GM19452 (cell line): Measurements from ENCODE around the gene SEPTIN12.

Experiments used
- ATAC-seq: cut with Tn5 transposase; IDR thresholded peaks from one replicate; pipeline ENCODE4 v1.9.1; 2021; ENCODE audit not compliant: unreplicated experiment

The SEPTIN12 gene, protein sequence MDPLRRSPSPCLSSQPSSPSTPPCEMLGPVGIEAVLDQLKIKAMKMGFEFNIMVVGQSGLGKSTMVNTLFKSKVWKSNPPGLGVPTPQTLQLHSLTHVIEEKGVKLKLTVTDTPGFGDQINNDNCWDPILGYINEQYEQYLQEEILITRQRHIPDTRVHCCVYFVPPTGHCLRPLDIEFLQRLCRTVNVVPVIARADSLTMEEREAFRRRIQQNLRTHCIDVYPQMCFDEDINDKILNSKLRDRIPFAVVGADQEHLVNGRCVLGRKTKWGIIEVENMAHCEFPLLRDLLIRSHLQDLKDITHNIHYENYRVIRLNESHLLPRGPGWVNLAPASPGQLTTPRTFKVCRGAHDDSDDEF

DNA sequence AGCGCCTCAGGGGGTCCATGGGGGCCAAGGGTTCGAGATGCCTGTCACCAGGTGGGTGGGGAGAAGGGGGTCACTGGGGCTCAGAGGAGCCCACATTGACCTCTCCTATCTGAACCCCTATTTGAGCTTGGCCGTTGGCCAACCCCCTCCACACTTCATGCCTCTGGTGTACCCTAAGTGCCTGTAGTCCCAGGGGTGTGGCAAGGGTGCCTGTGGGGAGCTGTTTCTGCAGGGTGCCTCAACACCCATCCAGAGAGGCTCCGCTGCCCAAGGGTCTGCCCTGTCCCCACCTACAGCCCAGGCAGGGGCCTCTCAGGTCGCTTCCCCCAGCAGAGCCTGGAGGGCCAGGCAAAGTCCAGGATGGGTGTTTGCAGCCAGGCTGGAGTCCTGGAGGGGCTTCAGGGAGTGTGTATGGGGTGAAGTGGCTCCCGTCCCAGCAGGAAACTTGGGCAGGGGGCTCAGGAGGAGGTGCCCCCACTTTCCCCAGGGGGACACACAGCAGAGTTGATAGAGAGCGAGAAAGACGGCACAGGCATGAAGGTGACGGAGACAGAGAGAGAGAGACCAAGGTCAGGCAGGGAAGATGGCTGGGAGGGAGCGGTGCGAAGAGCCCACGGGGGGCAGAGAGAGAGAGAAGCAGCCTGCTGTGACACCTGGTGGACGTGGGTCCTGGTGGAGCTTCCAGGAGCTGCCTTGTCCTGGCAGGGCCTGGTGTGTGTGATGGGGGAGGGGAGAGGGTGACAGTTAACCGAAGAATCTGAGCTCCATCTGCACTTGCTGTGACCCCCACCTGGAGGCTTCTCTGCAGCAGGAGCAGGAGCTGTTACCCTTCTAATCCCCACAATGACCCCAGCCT lies at the start of gene SEPTIN12:
Gene SEPTIN12 (minus strand): TSS at position 719 of the 856 bp plus-strand sequence. CDS start 700 bp downstream, at position 19.
- no peak for ATAC-seq

DNA sequence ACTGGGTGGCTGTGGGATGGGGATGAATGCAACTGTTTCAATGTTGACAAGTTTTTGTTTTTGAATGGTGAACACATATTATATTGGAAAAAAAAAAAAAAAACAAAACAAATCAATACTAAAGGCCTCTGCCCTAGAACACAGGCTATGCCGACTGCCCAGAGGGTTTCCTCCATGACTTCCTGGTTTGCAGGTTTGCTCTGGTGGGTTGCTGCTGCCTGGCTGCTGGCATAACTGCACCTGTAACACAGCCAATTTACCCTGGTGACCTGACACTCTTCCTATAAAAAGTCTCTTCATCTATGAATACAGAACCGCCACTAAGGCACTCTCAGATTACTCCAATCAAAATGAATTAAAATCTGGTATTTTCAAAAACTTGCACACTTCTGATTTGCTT lies 48.6 kb upstream of the SEPTIN12 start:
- no peak for ATAC-seq

DNA sequence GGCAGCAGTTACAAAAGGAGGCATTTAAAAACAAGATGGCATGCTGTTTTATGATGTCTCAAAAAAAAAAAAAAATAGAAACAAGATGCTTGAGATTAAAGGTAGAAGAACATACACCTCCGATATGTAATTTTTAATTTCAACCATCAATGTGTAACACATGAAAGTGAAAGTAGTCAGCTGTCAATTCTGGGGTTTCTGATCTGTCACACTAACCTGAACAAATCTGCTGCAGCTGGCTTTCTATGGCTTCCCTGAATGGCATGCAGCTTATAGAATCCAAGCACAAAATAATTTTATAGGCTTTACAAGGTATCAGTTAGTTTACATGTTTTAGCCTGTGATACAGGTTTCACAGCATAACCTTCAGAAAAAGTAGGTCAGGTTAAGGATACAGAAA lies 45.4 kb upstream of the SEPTIN12 start:
- no peak for ATAC-seq

DNA sequence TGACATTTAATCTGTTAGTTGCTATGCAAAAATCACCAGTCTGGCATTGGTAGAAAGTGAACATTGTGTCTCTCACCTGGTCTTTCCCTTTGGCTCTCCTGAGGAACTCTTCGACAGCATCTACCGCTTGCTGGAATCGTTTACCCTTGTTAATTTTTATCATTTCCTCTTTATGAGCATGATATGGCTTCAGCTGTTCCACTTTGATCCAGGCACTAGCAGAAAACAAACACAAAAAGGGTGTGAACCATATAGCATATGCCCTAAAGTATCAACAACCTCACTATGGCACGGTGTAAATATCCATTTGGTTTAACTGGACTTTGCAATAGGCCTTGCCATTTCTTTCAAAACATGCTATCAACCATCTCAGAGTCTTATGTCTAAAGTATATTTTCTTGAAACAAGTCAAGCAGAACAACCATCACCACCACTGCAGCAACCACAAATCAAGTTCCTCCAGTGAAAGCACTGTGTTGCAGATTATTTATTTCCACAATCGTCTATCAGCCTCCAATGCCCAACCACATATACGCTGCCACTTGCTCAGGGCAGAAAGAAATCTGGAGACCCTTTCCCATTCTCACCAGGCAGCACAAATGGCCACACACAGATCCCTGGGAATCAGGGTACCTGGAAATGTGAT lies 44.7 kb upstream of the SEPTIN12 start:
- no peak for ATAC-seq

DNA sequence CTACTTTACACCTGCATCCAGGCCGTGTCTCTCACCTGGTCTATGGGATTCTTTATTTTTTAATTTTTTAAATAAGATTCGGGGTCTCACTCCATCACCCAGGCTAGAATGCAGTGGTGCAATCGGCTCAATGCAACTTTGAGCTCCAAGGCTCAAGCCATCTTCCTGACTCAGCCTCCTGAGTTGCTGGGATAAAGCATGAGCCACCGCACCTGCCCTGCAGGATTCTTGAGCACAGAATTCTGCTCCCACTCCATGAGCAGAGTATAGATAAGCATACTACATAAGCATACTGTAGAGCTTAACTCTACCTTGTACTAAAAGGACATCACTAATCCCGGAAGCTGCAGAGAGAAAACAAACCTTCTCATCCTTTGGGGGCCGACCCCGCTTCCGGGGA lies 43.5 kb upstream of the SEPTIN12 start:
- no peak for ATAC-seq

DNA sequence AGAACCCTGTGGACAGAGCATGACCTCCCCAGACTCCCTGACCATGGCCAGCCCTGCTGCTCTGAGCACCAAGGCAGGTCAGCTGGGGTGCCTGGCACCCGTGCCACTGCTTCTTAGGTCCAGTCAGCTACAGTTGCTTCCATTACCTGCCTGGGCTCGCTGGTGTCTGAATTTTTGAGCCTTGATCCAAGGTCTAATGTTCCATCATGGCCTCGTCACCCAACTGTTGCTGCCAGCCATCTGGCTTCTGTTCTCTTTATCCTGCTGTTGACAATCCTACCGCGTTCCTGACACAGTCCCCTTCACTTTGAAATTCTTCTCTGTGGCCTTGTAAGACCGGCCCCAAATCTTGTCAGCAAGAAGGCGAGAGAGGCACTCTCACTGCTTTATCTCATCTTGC lies 42.3 kb upstream of the SEPTIN12 start:
- no peak for ATAC-seq

DNA sequence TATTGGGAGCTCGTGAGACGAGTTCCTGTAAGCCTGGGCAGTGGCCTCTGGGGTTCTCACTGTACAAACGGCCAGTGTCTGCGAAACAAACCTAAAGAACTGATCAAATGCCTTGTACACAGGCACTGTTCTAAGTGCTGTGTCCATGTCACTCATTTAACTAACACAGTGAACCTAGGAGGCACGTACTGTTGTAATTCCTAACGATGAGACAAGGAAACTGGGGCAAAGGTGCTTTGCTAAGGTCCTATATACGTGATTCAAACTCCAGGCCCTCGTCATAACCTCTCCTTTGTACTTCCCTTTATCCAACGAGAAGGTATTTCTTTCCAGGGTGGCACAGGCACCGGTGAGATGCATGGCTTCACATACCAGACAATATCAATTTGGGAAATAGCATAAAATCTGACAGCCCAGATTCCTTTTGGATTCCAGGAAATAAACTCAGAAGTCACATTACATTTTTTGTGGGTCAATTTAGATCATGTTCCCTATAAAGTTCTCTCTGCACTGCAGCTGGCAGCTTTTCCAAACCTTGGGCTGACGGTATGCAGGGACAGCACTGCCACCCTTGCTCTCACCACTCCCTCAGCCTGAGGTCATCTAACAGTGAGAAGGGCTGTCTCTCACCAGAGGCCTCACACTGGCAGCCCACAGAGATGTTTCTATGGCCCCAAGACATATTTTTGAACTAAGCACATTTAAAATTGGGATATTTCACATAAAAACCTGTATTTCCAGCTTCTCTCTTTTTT lies 40.6 kb upstream of the SEPTIN12 start:
- no peak for ATAC-seq

DNA sequence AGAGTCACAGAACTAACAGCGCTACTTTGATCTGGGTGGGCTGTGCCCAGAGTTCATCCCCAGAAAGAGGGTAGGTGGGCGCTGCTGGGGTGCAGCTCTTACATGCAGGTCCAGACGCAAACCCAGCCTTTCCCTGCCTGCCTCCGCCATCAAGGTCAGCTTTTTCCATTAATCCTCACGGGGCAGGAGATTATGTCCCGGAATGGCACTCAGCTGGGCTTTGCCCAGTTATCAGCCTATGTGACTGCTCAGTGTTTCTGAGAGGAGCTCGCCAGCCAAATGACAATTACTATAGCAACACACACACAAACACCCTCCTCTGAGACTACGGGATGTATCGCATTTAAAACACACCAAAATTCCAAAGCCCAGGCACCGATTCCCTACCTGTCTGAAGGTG lies 38.8 kb upstream of the SEPTIN12 start:
- no peak for ATAC-seq

DNA sequence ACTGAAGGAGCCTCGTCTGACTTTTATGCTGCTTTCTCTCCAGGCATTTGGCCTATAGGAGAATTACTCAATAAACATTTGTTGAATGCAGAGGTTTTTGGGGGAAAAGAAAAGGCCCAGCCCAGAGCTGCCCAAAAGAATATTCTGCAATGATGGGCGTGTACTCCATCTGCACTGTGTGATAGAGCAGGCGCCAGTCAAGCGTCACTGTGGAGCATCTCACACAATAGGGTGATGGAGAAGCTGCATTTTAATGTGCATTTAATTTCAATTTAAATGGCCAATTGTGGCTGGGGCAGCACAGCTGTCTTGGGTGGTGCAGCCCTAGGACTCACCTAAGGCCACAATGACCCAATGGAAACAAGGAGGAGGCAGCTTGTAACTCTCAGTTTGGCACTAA lies 38.4 kb upstream of the SEPTIN12 start:
- no peak for ATAC-seq

DNA sequence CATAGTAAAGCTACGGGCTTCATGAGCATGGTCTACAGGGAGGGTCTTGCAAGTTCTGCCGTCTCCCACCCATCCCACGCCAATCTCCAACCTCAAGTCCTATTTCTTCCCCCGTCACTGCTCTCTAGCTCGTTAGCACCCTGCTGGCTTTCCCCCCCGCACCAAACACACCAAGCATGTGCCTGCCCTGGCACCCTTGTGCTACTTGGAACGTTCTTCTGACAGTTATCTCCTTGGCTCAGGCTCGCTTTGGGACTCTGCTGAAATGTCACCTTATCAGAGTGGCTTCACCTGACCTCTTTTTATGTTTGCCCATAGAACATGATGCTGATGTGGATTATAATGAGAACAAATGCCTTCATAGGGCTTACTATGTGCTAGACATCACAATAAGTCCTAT lies 37.1 kb upstream of the SEPTIN12 start:
- no peak for ATAC-seq

DNA sequence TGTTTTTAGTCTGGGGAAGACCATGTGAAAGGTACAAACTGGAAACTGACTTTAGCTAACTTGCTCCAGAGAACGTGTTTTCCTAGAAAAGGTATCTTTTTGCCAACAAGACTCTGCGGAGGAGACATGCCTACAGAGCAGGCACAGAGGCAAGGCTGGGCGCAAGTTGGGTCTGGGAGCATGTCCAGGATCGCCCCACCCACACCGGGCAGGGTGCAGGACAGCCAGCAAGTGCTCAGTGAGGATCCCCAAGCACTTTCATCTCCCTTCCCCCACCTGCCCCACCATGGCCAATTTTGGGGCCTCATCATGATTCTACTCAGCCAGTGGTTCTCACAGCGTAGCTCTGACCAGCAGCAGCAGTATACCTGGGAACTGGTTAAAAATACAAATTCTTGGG lies 32.5 kb upstream of the SEPTIN12 start:
- ATAC-seq = no peak

DNA sequence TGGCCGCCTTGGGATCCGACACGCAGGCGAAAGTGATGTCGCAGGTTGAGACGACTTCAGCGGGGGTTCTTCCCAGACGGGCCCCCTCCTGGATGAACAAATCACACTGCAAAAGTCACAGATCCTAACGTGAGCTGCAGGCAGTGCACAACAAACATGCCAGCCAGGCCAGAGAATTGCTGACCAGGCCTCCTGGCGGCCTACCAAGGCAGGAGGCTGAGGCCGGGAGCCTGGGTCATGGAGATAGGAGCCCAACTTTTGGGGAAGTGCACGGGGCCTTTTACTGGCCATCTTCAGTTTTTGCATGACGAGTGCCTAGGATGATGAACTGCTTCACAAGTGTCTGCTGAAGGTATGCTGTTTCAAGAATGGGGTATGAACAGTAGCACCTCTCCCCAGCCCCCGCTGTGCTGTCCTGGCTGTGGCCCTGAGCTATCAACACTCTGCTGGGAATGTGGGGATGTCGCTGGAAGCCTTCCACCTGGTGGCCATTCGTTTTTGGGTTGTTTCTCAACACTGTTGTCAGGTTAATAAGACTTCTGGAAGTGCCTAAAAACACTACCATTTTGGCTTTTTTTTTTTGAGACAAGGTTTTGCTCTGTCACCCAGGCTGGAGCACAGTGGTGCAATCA lies 26.5 kb upstream of the SEPTIN12 start:
- no peak for ATAC-seq

DNA sequence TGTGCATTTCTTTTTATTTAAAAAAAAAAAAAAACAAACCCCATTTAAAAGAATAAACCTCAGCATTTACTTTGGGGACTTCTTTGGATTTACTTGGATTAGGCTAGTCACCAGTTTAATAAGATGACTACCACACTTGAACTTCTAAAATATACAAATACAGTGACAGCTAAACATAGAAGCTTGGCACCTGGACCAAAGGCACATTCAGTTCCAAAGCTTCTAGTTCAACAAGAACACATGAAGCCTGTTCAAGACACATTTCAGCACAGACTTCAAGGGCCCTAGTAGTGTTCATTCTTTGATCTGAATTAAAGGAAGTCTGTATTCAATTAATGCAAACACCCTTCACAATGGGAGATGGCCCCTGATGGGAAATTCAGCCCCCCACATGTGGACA lies 25.9 kb upstream of the SEPTIN12 start:
- ATAC-seq = no peak

DNA sequence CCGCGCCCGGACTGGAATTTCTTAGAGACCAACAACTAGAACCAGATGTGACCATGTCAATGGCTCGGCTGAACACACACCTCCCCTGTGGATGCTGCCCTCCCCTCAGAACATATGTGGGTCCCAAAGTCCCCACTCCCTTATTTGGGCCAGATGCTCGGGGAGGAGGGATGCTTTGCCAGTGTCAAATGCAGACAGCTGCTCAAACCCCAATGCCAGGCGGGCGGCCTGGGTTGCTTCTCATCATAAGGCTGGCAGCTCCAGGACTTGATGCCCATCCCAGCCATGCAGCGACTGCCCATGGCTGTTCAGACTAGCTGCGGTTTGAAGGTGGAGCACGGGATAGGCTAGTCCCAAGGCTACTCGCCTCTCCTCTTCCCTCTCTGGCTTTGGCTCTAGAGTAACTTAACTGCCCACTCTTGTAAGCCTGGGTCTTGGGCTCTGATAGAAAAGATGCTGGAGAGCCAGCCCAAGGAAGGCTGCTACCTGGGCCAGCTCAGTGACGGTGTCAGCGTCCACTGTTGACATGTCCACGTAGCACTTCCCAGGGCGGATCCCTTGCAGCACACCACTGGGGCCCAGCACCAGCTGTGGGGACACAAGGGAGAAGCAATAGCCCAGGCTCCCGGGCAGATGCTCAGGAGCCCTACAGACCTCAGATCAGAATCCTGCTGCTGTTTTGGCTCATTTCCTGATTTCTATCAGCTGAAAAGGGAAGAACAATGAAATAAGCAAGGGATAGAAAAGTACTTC lies 25.3 kb upstream of the SEPTIN12 start:
- no peak for ATAC-seq

DNA sequence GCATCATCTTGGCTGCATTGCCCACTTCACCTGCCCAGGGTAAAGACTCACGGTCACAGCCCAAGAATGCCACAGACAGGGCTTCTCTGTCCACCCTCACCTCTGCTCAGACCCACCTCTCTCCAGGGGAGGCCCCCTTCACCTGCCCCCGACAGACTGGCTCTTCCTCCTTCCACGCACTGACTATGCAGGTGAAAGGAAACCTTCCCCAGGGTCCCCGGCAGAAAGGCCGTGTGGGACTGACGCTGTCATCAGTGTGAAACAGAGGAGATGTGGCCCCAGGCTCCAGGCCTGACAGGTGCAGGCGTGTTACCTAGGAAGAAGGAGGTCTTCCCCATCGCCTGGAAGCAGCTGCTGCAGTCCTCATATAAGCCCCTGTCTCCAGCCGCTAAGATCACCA lies 23.6 kb upstream of the SEPTIN12 start:
- no peak for ATAC-seq

DNA sequence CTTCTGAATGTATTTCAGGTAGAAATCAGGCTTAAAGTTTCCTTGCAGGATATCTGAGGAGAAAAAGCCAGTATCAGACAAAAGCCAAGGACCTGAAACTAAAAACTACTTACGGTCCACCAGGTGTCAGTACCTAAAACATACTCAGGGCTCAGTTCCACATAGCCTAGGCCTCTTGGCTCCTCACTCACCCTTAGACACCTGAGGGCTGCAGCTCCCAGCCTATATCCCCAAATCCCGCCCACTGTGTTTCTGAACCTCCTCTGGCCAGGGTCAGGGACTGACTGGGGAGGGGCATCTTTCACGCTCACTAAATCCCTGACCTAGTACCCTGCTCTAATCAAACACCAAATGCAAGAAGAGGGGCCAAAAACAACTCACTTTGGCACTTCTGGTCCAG lies 23.1 kb upstream of the SEPTIN12 start:
- no peak for ATAC-seq

DNA sequence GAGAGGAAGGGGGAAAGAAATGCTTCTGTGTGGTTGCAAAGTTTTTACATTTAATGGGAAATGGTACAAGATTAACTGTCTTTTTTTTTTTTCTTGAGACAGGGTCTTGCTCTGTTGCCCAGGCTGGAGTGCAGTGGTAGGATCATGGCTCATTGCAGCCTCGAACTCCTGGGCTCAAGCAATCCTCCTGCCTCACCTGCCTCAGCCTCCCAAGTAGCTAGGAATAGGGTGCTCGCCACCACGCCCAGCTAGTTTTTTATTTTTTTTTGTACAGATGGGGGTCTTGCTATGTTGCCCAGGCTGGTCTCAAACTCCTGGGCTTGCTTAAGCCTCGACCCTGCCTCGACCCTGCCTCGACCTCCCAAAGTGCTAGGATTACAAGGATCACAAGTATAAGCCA lies 18.1 kb upstream of the SEPTIN12 start:
- ATAC-seq = no peak

DNA sequence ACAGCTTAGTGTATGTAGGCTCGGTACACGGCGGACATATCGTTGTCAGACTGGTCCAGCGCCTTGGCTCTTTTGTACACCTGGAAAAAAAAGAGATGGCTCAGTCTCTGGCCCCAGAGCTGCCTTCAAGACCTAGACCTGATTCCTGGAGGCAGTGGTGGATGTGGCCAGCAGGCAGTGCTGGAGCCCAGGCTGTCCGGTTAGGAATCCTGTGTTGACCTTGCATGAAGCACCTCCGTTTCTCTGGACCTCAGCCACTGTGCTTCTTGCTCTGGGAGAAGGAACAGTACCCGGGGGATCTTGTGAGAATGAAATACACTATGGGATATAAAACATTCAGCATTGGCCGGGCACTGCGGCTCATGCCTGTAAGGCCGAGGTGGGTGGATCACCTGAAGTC lies 17.1 kb upstream of the SEPTIN12 start:
- no peak for ATAC-seq

DNA sequence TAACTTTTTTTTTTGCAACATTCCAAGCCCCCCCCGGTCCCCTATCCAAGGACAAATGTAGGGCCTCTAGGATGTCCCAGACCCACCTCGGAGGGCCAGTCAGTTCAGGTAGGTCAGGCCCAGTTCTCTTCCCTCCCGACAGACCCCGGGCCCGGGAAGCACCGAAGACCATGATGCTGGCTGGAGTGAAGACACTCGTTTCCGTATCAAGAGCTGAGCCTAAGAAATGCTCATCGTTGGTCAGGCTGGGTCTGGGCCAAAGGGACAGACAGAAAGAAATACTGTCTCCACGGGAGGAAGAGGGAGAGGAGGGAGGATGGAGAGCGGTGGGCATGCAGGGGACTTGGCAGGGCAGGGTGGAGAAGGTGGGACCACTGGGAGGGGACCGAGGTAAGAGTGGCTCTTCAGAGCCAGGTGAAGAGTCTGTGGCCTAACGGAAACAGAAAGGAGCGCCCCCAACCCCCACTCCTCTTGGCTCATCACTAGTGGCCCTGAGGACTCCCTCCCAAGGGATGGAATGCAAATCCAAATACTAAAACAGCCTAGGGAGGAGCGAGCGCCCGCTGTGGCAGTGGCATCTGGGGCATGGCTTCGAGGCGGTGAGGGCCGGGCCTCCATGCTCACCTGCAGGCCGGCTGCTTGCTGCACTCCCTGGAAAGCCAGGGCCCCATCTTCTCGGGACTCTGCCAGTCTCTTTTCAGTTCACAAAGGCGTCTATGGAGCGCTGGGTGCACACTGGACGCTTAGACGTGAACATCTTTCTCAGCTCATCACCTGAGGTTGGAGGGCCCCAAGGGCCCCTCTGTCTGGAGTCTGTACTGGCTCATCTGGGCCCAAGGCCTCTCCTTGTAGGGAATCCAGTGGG lies 16.0 kb upstream of the SEPTIN12 start:
- no peak for ATAC-seq
